Psoas muscle (tissue), 8 donors: ENCODE measurements around the gene PCBP3. TPM values are rescaled to one million over a fixed set of nuclear protein-coding genes. Genes with fewer than 3 reads are reported as not detected.
A peak's percentile ranks its signal among the peaks of the same experiment; 100 is the strongest.

Experiments
- ATAC-seq, 4 donors: fragments of 200-7000 bp; cut with Tn5 transposase; one replicate each; pipeline ENCODE4 v1.9.1; 2020; ENCODE audit warnings: moderate library complexity in 3 of 4, mild to moderate bottlenecking in 2 of 4
- DNase-seq, 2 donors: peaks; one replicate each; pipeline ENCODE4 v3.0.0-alpha.2; 2020
- H3K27ac ChIP-seq: fragments of 200-600 bp; one replicate; pipeline ENCODE4 v1.8.0; 2022
- H3K27me3 ChIP-seq, 3 donors: fragments of 200-600 bp in 1 of 3; one replicate each; pipeline versions ENCODE4 v1.6.1 to v1.8.0; 2013 to 2022; ENCODE audit warnings: low read length in 2 of 3, mild to moderate bottlenecking in 2 of 3, moderate library complexity in 1 of 3; ENCODE audit not compliant: insufficient read depth in 3 of 3
- H3K36me3 ChIP-seq, 2 donors: fragments of 200-600 bp in 1 of 2; one replicate each; pipeline versions ENCODE4 v1.6.1 to v1.8.0; 2013 to 2022; ENCODE audit warnings: low read depth in 1 of 2, mild to moderate bottlenecking in 1 of 2, moderate library complexity in 1 of 2; ENCODE audit not compliant: insufficient read depth in 1 of 2
- H3K4me1 ChIP-seq: fragments of 200-600 bp; one replicate; pipeline ENCODE4 v1.8.0; 2022
- H3K4me3 ChIP-seq: fragments of 200-600 bp; one replicate; pipeline ENCODE4 v1.8.0; 2022; ENCODE audit warnings: mild to moderate bottlenecking
- H3K9me3 ChIP-seq: fragments of 200-600 bp; one replicate; pipeline ENCODE4 v1.8.0; 2022
- WGBS, 3 donors: extraction: QIAGEN DNeasy Blood & Tissue Kit; methylation state at CpG; one replicate each; pipeline versions ENCODE4 v1.1.6 to v1.1.7; 2013; 5-methylcytosine and 5-hydroxymethylcytosine counted together
- intact Hi-C, 2 donors: fragments of 100-400 bp; cut with DNase I; formaldehyde crosslinking; loops; one replicate each; pipeline versions ENCODE4 v1.11.0 to v1.14.2; 2022
- long read RNA-seq, 2 donors: library from polyadenylated mRNA; unstranded; transcript quantifications; one replicate each; pipeline ENCODE4 v2.0.0, GENCODE V29; 2021
- polyA plus RNA-seq, 3 donors: library from polyadenylated mRNA; stranded (reverse); fragments of 200-250 nt; gene quantifications; one replicate each; pipeline ENCODE4 v1.2.3, GENCODE V29; 2013
- total RNA-seq, 4 donors: library from RNA; stranded (reverse); fragmentation: NEBNext Ultra II Directional in 2 of 4; extraction: Animal tissue kit (Norgen Biotek cat#: 25700) in 2 of 4; gene quantifications; one replicate each; pipeline versions ENCODE4 v1.2.1 to v1.2.4, GENCODE V29; 2021 to 2023
- TF ChIP-seq, protein P1 (sequence below): fragments of 200-600 bp; IDR thresholded peaks from one replicate; pipeline ENCODE4 v1.8.0; 2022; ENCODE audit warnings: antibody characterized with exemption
- donor health status: healthy with polysubstance abuse.
- donor health status: DM: no; HTN: no; CAD: no; lungs with moderate emphysema.
- donor health status: Bipolar disorder and iron deficiency.
- donor health status: healthy.
- donor health status: DM: yes; HTN: yes; CAD: no.
- donor health status: DM: no; HTN: no; CAD: no.
- donor health status: DM: no; HTN: no; CAD: no.
- donor health status: DM: yes; HTN: yes; CAD: no.

The PCBP3 gene
- total RNA-seq (under 1 TPM; 0.18 to 0.91 (median 0.48) TPM), polyA plus RNA-seq (under 1 TPM in 2 of 3 donors, not detected in 1; 0.10 to 0.36 TPM)
- long read RNA-seq, donor 1 = 0 reads
- long read RNA-seq, donor 2 = 0 reads

- H3K4me1 ChIP-seq = peaks cover 4% of the 10 kb centered on the region
- H3K4me3 ChIP-seq = peak within 1 kb of the TSS; percentile 53
- DNase-seq (peak; percentile 89 to 90), ATAC-seq (peak; percentile 86 to 90 (median 88))
- intact Hi-C loops = no loop called here
- no peak within 1 kb of the TSS for H3K27ac ChIP-seq
- H3K27me3 ChIP-seq = peaks cover 0 to 81% (median 23%) of the 10 kb centered on the region in 3 donors
- WGBS, 3 donors = 1 to 2% (median 1%) methylated on average over 49 to 118 of the region's 120 CpGs
- TF ChIP-seq, protein P1, sequence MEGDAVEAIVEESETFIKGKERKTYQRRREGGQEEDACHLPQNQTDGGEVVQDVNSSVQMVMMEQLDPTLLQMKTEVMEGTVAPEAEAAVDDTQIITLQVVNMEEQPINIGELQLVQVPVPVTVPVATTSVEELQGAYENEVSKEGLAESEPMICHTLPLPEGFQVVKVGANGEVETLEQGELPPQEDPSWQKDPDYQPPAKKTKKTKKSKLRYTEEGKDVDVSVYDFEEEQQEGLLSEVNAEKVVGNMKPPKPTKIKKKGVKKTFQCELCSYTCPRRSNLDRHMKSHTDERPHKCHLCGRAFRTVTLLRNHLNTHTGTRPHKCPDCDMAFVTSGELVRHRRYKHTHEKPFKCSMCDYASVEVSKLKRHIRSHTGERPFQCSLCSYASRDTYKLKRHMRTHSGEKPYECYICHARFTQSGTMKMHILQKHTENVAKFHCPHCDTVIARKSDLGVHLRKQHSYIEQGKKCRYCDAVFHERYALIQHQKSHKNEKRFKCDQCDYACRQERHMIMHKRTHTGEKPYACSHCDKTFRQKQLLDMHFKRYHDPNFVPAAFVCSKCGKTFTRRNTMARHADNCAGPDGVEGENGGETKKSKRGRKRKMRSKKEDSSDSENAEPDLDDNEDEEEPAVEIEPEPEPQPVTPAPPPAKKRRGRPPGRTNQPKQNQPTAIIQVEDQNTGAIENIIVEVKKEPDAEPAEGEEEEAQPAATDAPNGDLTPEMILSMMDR = no peak
- no peaks in the 10 kb centered on the region for H3K9me3 ChIP-seq
- H3K36me3 ChIP-seq = no peaks in the 10 kb centered on the region
These were observed at the start of gene PCBP3 for GRCh38 chr21:45643021-45643980. PCBP3 (plus strand) TSS chr21:45643725; CDS start chr21:45850086, 206,361 bp downstream.

GRCh38 chr21:45594721-45595489 lies 48.6 kb upstream of the PCBP3 start:
- Histone ChIP-seq H3K27me3 (peaks cover 0 to 46% (median 11%) of the 10 kb centered on the region in 3 donors), H3K36me3 (no peaks in the 10 kb centered on the region), H3K9me3 (no peaks in the 10 kb centered on the region), H3K4me1 (no peaks in the 10 kb centered on the region), H3K27ac (no peak overlapping the region), H3K4me3 (no peak overlapping the region)
- intact Hi-C loops = no loop called here
- DNase-seq (no peak), ATAC-seq (no peak)
- TF ChIP-seq, protein P1 = no peak
- 73 to 77% (median 76%) methylated on average over 17 of the region's 17 CpGs for WGBS, 3 donors

GRCh38 chr21:45595574-45596295 lies 47.8 kb upstream of the PCBP3 start:
- TF ChIP-seq, protein P1 = no peak
- Histone ChIP-seq H3K9me3 (no peaks in the 10 kb centered on the region), H3K4me1 (no peaks in the 10 kb centered on the region), H3K4me3 (no peak overlapping the region), H3K36me3 (no peaks in the 10 kb centered on the region), H3K27me3 (peaks cover 0 to 45% (median 6%) of the 10 kb centered on the region in 3 donors), H3K27ac (no peak overlapping the region)
- no peak for DNase-seq
- ATAC-seq = no peak
- intact Hi-C loops = loop anchor here in 1 of 2 donors (1.0 to 2.0 kb wide), 2 partner anchors 39 to 223 kb away; no protein-coding TSS in a partner anchor
- 81 to 86% (median 81%) methylated on average over 16 of the region's 16 CpGs for WGBS, 3 donors

DNA sequence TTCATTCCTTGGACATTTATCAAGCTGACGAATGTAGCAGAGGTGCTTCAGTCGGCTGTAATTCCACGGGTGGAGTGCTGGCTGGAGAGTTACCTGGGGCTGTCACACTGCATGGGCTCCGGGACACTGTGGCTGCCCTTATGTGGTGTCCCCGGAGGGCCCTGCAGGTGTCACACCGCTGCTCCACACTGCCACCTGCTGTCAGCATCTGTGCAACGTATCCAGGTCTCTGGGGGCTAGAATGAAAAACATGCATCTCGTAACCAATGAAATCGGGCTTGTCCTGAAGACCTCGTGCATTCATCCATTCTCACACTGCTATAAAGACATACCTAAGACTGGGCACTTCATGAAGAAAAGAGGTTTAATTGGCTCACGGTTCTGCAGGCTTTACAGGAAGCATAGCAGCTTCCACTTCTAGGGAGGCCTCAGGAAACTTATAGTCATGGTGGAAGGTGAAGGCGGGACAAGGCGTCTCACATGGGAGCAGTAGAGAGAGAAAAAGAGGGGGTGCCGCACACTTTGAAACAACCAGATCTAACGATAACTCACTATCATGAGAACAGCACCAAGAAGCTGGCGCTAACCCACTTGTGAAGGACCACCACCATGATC lies 46.7 kb upstream of the PCBP3 start:
- H3K27me3 ChIP-seq = peaks cover 0 to 34% (median 9%) of the 10 kb centered on the region in 3 donors
- no peaks in the 10 kb centered on the region for H3K9me3 ChIP-seq
- H3K4me1 ChIP-seq = no peaks in the 10 kb centered on the region
- TF ChIP-seq, protein P1 = peak; percentile 56
- H3K4me3 ChIP-seq = no peak overlapping the region
- H3K36me3 ChIP-seq = no peaks in the 10 kb centered on the region
- peak; percentile 69 to 75 for DNase-seq
- intact Hi-C loops = loop anchor here in 1 of 2 donors (1.0 to 2.0 kb wide), 2 partner anchors 41 to 222 kb away; no protein-coding TSS in a partner anchor
- no peak overlapping the region for H3K27ac ChIP-seq
- peak in 3 of 4 donors; percentile 63 to 76 (median 68) for ATAC-seq
- WGBS, 3 donors = 33 to 36% (median 36%) methylated on average over 16 of the region's 16 CpGs
